ENCODE measurements around the gene JAG1. TPM values are rescaled to one million over a fixed set of nuclear protein-coding genes. Genes with fewer than 3 reads are reported as not detected.

Gene JAG1
- total RNA-seq, result 53.3 and 65.7 TPM in 2 replicates

GRCh38 chr20:10673842-10674683 is at the start of gene JAG1:
JAG1 (minus strand) TSS chr20:10673999; CDS start chr20:10673530, 469 bp downstream.

Other genes starting within 250 kb of the JAG1 start
- gene MKKS, start 239.8 kb downstream of the JAG1 start, total RNA-seq, result 4.7 and 5.0 TPM in 2 replicates
- 3.5 and 3.9 TPM in 2 replicates for gene SLX4IP, start 238.7 kb downstream of the JAG1 start, total RNA-seq